ENCODE measurements around the gene TRIM25. TPM values are rescaled to one million over a fixed set of nuclear protein-coding genes. Genes with fewer than 3 reads are reported as not detected.

The TRIM25 gene
- total and polyA plus RNA-seq, 2 of the 8 experiments (the other 6 are each of a cell fraction or from before 2014, with no cell fraction given), result 16.6 to 38.9 TPM

DNA sequence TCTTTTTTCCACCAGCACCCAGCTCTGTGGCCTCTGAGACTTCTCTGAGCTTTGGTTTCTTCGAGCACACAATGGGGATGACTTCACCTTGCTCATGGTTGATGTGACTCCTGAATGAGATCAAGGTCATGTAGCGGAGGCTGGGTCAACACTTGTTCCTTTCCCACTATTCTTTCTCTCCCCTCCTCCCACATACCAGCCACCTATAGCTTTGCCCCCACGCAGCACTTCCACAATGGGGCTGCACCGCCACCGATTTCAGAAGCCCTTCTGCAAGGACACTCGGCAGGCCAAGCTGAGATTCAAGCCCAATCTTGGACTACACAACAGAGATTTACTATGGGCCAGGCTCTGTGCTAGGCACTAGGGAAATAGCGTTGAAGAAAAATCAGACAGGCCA is 14.4 kb downstream of the TRIM25 start:
- ChIA-PET CTCF (ENCODE audit: partially characterized antibody) (interaction anchor here (0.6 to 1.8 kb wide), 8 partner anchors 9 to 113 kb away, joined by 3 to 8 read pairs (median 4); no protein-coding TSS in a partner anchor), POLR2A (ENCODE audit: partially characterized antibody) (no interaction called here)
- WGBS, 2 experiments (ENCODE audit: extremely low coverage in 1 of 2, insufficient coverage in 1 of 2, insufficient read length in 1 of 2, insufficient replicate concordance in 2 of 2, low coverage in 1 of 2, low lambda C conversion rate in 2 of 2, missing lambda C conversion rate in 1 of 2), result 90% methylated on average over 7 of the region's 7 CpGs; no CpG with 5 or more reads in 1 of the 2 experiments
- H3K4me1 ChIP-seq (replicated peaks in 1 of 4; ENCODE audit: control insufficient read depth in 3 of 4, insufficient read depth in 4 of 4, low read length in 3 of 4), result peaks cover 0 to 3% (median 0%) of the 10 kb centered on the region in 4 experiments; a peak in 2 of 7 replicates
- no peak overlapping the region for H2AFZ ChIP-seq (ENCODE audit: low read length)
- no peak overlapping the region for H2BK120ac ChIP-seq (replicated peaks; ENCODE audit: low read depth, low read length)
- H3K79me2 ChIP-seq (ENCODE audit: control insufficient read depth in 1 of 2, insufficient read depth in 2 of 2, low read length in 2 of 2), result no peaks in the 10 kb centered on the region
- H4K8ac ChIP-seq (ENCODE audit: extremely low read depth, insufficient read depth, low read length), result no peak overlapping the region
- no peak overlapping the region for H2AK5ac ChIP-seq (ENCODE audit: low read depth, low read length)
- no peak overlapping the region for H2BK15ac ChIP-seq (ENCODE audit: low read length)
- DNase-seq (ENCODE audit: low read depth in 1 of 2, low spot score in 2 of 2) (no peak), FAIRE-seq (no peak)
- H3K14ac ChIP-seq (ENCODE audit: insufficient read length), result no peak overlapping the region
- no peak overlapping the region for H4K5ac ChIP-seq (ENCODE audit: insufficient read length, low read depth, low read length)
- H4K20me1 ChIP-seq (replicated peaks in 1 of 2; ENCODE audit: control insufficient read depth in 1 of 2, insufficient read depth in 2 of 2, low read length in 2 of 2), result peaks cover 0 to 3% of the 10 kb centered on the region in 2 experiments
- no peak overlapping the region for H3K4me2 ChIP-seq (ENCODE audit: insufficient read depth in 1 of 2, low read depth in 2 of 2, low read length in 2 of 2)
- no peak overlapping the region for H3K23ac ChIP-seq (ENCODE audit: insufficient read length)
- H3K56ac ChIP-seq (replicated peaks; ENCODE audit: insufficient read length, low read depth, low read length), result no peak overlapping the region
- no peaks in the 10 kb centered on the region for H3K23me2 ChIP-seq (ENCODE audit: low read depth, low read length)
- H3K9me3 ChIP-seq (ENCODE audit: insufficient read depth in 2 of 2, low read depth in 1 of 2, low read length in 1 of 2), result no peaks in the 10 kb centered on the region
- H2BK20ac ChIP-seq (ENCODE audit: low read length), result no peak overlapping the region
- H3K36me3 ChIP-seq (ENCODE audit: control insufficient read depth in 2 of 4, insufficient read depth in 4 of 4, low read length in 3 of 4), result peaks cover 9 to 50% (median 22%) of the 10 kb centered on the region in 4 experiments; a peak in 6 of 8 replicates
- no peak overlapping the region for H3K18ac ChIP-seq (ENCODE audit: extremely low read depth, low read length)
- no peak overlapping the region for H2BK12ac ChIP-seq (ENCODE audit: low read depth, low read length)
- H4K91ac ChIP-seq (replicated peaks; ENCODE audit: insufficient read length, low read length), result no peak overlapping the region
- H2BK5ac ChIP-seq (ENCODE audit: low read depth, low read length), result no peak overlapping the region
- no peak overlapping the region for H3K27ac ChIP-seq (ENCODE audit: low read depth, low read length)
- no peaks in the 10 kb centered on the region for H3K27me3 ChIP-seq (replicated peaks in 1 of 4; ENCODE audit: control insufficient read depth in 3 of 4, extremely low read depth in 1 of 4, insufficient read depth in 3 of 4, low read length in 3 of 4)
- no peak overlapping the region for H3K4ac ChIP-seq (replicated peaks; ENCODE audit: insufficient read length, low read depth, low read length)
- no peak overlapping the region for H3K9ac ChIP-seq (replicated peaks in 1 of 4; ENCODE audit: extremely low read depth in 1 of 4, low read depth in 3 of 4, low read length in 3 of 4)
- no peaks in the 10 kb centered on the region for H3K79me1 ChIP-seq (ENCODE audit: low read depth, low read length)
- H3K4me3 ChIP-seq (ENCODE audit: extremely low read depth in 1 of 4, insufficient read depth in 2 of 4, low read depth in 3 of 4, low read length in 4 of 4), result no peak overlapping the region
- TF ChIP-seq JUN (IDR thresholded peaks at IDR 0.05; ENCODE audit: low read depth, low read length) (no peak), RXRA (IDR thresholded peaks at IDR 0.05; ENCODE audit: insufficient read depth, low read depth, low read length) (no peak), NRF1 (IDR thresholded peaks at IDR 0.05; ENCODE audit: low read depth, low read length) (no peak), GABPA (IDR thresholded peaks at IDR 0.05; ENCODE audit: borderline replicate concordance, insufficient read depth, low read length) (no peak), RBBP5 (IDR thresholded peaks at IDR 0.05; ENCODE audit: borderline replicate concordance, low read depth, low read length) (no peak), SP1 (IDR thresholded peaks at IDR 0.05; ENCODE audit: low read depth, low read length) (no peak), SRF (IDR thresholded peaks at IDR 0.05; ENCODE audit: low read depth, low read length) (no peak), CBX8 (IDR thresholded peaks at IDR 0.05; ENCODE audit: borderline replicate concordance, low read depth, low read length) (no peak), CBX5 (IDR thresholded peaks at IDR 0.05; ENCODE audit: low read depth, low read length) (no peak), HDAC2 (IDR thresholded peaks at IDR 0.05; ENCODE audit: borderline replicate concordance in 1 of 2, low read depth in 2 of 2, low read length in 2 of 2) (no peak)
- TF ChIP-seq, protein P1, sequence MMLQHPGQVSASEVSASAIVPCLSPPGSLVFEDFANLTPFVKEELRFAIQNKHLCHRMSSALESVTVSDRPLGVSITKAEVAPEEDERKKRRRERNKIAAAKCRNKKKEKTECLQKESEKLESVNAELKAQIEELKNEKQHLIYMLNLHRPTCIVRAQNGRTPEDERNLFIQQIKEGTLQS (IDR thresholded peaks at IDR 0.05; ENCODE audit: insufficient read depth, low read depth, low read length), result no peak
- TF ChIP-seq, protein P2, sequence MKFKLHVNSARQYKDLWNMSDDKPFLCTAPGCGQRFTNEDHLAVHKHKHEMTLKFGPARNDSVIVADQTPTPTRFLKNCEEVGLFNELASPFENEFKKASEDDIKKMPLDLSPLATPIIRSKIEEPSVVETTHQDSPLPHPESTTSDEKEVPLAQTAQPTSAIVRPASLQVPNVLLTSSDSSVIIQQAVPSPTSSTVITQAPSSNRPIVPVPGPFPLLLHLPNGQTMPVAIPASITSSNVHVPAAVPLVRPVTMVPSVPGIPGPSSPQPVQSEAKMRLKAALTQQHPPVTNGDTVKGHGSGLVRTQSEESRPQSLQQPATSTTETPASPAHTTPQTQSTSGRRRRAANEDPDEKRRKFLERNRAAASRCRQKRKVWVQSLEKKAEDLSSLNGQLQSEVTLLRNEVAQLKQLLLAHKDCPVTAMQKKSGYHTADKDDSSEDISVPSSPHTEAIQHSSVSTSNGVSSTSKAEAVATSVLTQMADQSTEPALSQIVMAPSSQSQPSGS (IDR thresholded peaks at IDR 0.05; ENCODE audit: low read length), result no peak

Measured in H1 (cell line).